ENCODE measurements around the gene AKR1A1. TPM values are rescaled to one million over a fixed set of nuclear protein-coding genes. Genes with fewer than 3 reads are reported as not detected.
A peak's percentile ranks its signal among the peaks of the same experiment; 100 is the strongest.
"Not testable (repeated sequence)": the region's sequence is repeated elsewhere in the genome, so short reads cannot be mapped to it uniquely, and the experiment has no call there.

AKR1A1 gene
- total RNA-seq, 6 experiments from 2014 or later = 105 to 125 (median 119) TPM

DNA sequence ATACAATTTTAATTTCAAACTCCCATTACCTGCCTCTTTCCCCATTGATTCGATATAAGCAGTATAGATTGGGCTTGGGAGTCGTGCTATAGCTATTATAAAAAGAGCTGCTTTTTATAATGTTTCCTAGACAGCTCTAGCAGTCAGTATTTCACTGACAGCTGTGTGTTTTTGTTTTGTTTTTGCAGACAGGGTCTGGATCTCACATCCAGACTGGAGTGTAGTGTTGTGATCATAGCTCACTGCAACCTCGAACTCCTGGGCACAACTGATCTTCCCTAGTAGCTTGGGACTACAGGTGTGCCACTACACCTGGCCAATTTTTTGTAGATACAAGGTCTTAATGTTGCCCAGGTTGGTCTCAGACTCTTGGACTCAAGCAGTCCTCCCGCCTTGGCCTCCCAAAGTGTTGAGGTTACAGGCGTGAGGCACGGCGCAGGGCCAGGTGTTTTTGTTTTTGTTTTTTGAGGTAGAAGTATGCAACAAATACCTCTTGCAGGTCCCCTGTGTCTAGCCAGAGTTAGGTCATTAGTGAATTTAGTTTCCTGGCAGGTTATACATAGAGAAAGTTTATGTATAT is 35.0 kb downstream of the AKR1A1 start:
- H3K4me1 Mint-ChIP-seq (ENCODE audit: low read depth) = peaks cover 28% of the 10 kb centered on the region
- H3K36me3 Mint-ChIP-seq (ENCODE audit: low read depth) = no peaks in the 10 kb centered on the region
- DNase-seq = no peak
- H3K9me3 Mint-ChIP-seq = no peaks in the 10 kb centered on the region
- H3K4me3 Mint-ChIP-seq = peak overlapping the region; percentile 100
- H3K27ac Mint-ChIP-seq = peak overlapping the region; percentile 96
- H3K27me3 Mint-ChIP-seq (ENCODE audit: insufficient read depth) = peaks cover 8% of the 10 kb centered on the region
- TF ChIP-seq, protein P1, sequence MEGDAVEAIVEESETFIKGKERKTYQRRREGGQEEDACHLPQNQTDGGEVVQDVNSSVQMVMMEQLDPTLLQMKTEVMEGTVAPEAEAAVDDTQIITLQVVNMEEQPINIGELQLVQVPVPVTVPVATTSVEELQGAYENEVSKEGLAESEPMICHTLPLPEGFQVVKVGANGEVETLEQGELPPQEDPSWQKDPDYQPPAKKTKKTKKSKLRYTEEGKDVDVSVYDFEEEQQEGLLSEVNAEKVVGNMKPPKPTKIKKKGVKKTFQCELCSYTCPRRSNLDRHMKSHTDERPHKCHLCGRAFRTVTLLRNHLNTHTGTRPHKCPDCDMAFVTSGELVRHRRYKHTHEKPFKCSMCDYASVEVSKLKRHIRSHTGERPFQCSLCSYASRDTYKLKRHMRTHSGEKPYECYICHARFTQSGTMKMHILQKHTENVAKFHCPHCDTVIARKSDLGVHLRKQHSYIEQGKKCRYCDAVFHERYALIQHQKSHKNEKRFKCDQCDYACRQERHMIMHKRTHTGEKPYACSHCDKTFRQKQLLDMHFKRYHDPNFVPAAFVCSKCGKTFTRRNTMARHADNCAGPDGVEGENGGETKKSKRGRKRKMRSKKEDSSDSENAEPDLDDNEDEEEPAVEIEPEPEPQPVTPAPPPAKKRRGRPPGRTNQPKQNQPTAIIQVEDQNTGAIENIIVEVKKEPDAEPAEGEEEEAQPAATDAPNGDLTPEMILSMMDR (IDR thresholded peaks at IDR 0.05) = no peak

DNA sequence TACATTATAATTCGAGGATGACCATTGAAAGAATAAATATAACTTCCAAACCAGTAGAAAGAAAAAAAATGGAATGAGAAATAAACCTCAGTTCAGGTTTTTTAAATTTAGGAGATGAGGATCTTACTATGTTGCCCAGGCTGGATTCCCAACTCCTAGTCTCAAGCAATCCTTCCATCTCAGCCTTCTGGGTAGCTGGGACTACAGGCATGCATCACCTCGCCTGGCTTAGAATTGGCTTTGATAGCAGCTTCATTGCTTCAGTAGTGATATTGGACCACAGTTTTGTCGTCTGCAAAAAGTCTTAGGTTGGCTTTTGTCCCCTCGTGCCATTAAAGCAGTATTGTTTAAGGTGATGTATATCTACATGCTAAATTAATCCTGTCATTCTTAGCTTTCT is 36.1 kb downstream of the AKR1A1 start:
- Mint-ChIP-seq H3K27ac (peak overlapping the region; percentile 96; the same call in 1 of the 2 replicates), H3K27me3 (ENCODE audit: insufficient read depth) (peaks cover 8% of the 10 kb centered on the region), H3K9me3 (no peaks in the 10 kb centered on the region), H3K36me3 (ENCODE audit: low read depth) (no peaks in the 10 kb centered on the region), H3K4me1 (ENCODE audit: low read depth) (peaks cover 28% of the 10 kb centered on the region), H3K4me3 (peak overlapping the region; percentile 100)
- TF ChIP-seq, protein P1 (IDR thresholded peaks at IDR 0.05) = no peak
- no peak for DNase-seq

GRCh38 chr1:45589861-45590260 is 39.2 kb downstream of the AKR1A1 start:
- no peaks in the 10 kb centered on the region for H3K27me3 Mint-ChIP-seq (ENCODE audit: insufficient read depth)

DNA sequence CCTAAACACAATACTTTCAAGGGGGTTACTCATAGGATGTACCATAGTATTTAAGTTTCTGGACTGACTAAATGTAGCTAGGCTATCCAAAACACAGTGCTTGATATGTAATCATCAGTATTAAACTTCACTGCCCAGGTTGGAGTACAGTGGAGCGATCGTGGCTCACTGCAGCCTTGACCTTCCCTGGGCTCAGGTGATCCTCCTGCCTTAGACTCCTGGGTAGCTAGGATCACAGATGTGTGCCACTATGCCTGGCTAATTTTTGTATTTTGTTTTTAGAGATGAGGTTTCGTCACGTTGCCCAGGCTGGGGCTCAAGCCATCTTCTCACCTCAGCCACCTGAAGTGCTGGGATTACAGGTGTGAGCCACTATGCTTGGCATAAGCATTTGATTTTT is 43.8 kb downstream of the AKR1A1 start:
- Mint-ChIP-seq H3K27ac (no peak overlapping the region), H3K4me3 (no peak overlapping the region)

More at GRCh38 chr1:45589861-45590260, 39.2 kb downstream of the AKR1A1 start:
- H3K4me3 Mint-ChIP-seq = no peak overlapping the region
- TF ChIP-seq, protein P1 (IDR thresholded peaks at IDR 0.05) = no peak
- no peaks in the 10 kb centered on the region for H3K9me3 Mint-ChIP-seq
- DNase-seq = no peak
- no peaks in the 10 kb centered on the region for H3K36me3 Mint-ChIP-seq (ENCODE audit: low read depth)
- H3K27ac Mint-ChIP-seq = no peak overlapping the region
- H3K4me1 Mint-ChIP-seq (ENCODE audit: low read depth) = peaks cover 22% of the 10 kb centered on the region

DNA sequence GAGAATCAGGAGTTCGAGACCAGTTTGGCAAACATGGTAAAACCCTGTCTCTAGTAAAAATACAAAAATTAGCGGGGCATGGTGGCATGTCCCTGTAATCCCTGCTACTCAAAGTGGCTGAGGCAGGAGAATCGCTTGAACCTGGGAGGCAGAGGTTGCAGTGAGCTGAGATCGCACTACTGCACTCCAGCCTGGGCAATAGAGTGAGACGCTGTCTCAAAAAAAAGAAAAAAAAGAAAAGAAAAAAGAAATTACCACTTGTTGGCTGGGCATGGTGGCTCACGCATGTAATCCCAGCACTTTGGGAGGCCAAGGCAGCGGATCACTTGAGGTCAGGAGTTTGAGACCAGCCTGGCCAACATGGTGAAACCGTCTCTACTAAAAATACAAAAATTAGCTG is 46.1 kb downstream of the AKR1A1 start:
- not testable (repeated sequence) for H3K36me3 Mint-ChIP-seq (ENCODE audit: low read depth); DNase-seq; H3K27ac Mint-ChIP-seq; H3K4me3 Mint-ChIP-seq; H3K9me3 Mint-ChIP-seq; H3K27me3 Mint-ChIP-seq (ENCODE audit: insufficient read depth)
- H3K4me1 Mint-ChIP-seq (ENCODE audit: low read depth) = peaks cover 24% of the 10 kb centered on the region

More for the DNA sequence above, 43.8 kb downstream of the AKR1A1 start:
- Mint-ChIP-seq H3K36me3 (ENCODE audit: low read depth) (no peaks in the 10 kb centered on the region; the same call in 1 of the 2 replicates), H3K9me3 (no peaks in the 10 kb centered on the region), H3K27me3 (ENCODE audit: insufficient read depth) (no peaks in the 10 kb centered on the region), H3K4me1 (ENCODE audit: low read depth) (0 out of 2 replicates have a peak, but pooled peaks cover under 1% of the 10 kb centered on the region)
- TF ChIP-seq, protein P1 (IDR thresholded peaks at IDR 0.05) = no peak
- no peak for DNase-seq

DNA sequence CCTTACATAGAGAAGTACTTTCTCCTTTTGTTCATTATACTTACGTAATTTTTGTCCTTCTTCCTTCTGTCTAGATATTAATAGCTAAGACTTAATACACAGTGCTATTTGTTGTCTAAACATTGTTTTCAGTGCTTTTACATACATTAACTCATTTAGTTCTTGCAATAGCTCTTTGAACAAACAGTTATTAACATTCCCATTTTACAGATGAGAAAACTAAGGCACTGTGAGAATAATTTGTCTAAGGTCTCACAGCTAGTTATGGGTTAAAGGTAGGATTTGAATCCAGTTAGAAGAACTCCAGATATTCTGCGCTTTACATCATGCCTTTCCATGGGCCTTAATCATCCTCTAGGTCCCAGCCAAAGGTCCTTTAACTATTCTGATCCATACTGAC is 53.6 kb downstream of the AKR1A1 start:
- Mint-ChIP-seq H3K4me3 (no peak overlapping the region), H3K36me3 (ENCODE audit: low read depth) (peaks cover 20% of the 10 kb centered on the region; the same call in 1 of the 2 replicates), H3K27me3 (ENCODE audit: insufficient read depth) (no peaks in the 10 kb centered on the region), H3K27ac (no peak overlapping the region), H3K9me3 (no peaks in the 10 kb centered on the region), H3K4me1 (ENCODE audit: low read depth) (peaks cover 50% of the 10 kb centered on the region)
- TF ChIP-seq, protein P1 (IDR thresholded peaks at IDR 0.05) = no peak
- DNase-seq = no peak

Measured in HFFc6 (cell line).